GM21381 (cell line): Measurements from ENCODE around the gene ROR2.
"Not testable (repeated sequence)": the region's sequence is repeated elsewhere in the genome, so short reads cannot be mapped to it uniquely, and the experiment has no call there.

Experiments
- ATAC-seq: cut with Tn5 transposase; IDR thresholded peaks from one replicate; pipeline ENCODE4 v1.9.1; 2021; ENCODE audit warnings: mild to moderate bottlenecking, moderate library complexity; ENCODE audit not compliant: unreplicated experiment

ROR2 gene

DNA sequence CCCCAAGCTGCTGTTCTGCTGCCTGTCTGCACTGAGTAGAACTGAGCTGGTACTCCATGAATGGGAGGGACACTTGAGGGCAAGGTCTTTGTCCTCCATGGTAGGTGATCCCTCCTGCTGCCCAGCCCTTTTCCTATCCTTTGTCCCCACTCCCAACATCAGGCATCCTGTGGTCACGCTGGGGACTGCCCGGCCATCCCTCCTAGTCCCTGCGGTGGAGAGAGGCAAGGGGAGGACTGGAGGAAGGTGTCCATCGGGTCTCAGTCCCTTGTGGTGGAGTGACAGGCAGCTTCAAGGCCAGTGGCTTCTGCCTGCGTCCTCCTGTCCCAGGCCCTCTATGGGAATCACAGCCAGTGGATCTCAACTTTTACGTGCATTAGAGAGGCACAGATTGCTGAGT is 25.9 kb downstream of the ROR2 start:
- ATAC-seq, result no peak

DNA sequence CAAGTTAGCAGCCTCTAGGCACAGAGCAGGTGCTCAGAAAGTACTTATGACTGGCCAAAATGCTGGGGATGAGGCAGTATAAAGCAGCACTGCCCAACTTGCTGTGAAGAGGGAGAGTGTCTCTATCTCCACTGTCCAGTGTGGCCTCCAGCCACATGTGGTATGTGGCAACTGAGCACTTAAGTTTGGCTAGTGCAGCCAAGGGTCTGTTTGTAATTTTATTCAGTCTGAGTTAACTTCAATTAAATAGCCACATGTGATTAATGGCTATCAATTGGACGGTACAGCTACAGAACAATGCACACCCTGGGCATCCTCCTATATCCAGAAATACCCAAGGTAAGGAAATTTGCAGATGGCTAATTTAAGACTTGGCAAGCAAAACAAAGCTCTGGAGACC is 26.9 kb downstream of the ROR2 start:
- no peak for ATAC-seq

DNA sequence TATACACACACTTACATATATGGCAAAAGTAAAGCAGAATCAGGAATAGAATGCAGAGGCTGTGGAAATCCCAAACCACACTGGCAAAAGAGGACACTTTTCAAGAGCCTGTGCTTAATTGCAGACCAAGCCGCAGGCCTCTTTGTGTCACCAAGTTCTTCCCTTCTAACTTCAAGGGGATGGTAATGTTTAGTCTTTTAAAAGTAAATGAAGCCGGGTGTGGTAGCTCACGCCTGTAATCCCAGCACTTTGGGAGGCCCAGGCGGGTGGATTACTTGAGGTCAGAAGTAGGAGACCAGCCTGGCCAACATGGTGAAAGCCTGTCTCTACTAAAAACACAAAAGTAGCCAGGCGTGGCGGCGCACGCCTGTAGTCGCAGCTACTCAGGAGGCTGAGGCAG is 28.7 kb downstream of the ROR2 start:
- no peak for ATAC-seq

DNA sequence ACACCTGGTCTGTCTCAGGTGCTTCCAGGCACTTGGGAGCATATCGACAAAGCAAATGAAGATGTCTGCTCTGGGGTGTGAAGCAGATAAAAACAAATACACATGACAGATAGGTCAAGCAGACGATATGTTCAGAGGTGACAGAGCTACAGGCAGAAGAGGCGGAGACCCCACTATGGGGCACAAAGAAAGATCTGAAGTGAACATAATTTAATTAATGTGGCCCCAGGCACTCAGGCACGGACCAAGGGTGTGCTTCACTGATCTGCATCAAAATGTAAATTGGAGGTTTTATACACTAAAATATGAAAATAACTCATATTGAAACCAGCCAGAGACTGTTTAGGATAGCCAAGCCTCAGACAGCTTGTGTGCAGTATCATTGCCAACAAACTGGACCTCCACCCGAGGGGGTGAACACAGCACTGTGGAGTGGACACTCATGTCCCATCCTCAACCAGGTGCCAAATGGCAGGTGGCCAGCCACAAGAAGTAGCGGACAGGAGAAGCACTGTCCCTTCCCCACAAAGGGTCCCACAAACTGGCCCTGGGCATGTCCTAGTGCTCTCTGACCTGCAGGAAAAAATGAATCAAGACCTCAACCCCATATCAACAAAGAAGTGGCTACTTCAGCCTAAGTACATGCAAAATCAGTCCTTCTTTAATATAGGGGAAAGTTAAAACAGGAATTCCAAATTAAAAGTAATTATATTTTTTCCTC is 29.2 kb downstream of the ROR2 start:
- ATAC-seq, result no peak

DNA sequence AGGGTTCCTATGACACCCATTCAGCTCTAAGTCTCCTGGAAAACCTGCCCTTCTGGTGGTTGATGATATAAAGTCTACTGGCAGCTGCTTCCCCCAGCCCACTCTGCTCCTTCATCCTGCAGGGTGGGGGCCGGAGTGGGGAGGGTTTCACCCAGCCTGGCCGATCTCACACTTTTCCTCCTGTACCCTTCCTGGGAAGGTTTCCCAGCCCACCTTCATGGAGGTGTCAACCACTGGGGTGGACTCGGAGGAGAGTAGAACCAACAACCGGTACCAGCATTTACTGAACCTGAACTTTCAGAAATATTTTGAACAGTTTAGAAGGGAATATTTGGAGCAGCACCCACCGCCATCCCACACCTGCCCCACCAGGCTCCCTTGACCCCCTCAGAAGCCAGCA is 30.4 kb downstream of the ROR2 start:
- ATAC-seq, result no peak

DNA sequence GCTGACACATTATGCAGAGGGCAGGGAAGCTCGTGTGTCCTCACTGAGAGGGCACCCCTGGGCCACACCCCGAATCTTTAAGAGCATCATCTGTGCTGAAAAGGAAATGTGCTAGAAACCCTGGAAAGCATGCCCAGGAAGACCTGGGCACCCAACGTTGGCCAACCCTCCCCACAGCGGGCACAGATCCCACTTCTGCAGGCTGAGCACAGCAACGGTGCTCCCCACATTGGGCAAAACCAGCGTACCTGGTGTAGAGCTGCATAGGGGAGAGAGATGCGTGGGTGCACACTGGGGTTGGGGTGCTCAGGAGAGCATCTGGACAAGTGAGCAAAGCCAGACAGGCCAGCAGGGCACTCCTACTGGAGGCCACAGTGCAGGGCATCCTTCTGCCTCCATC is 32.6 kb downstream of the ROR2 start:
- ATAC-seq, result no peak

DNA sequence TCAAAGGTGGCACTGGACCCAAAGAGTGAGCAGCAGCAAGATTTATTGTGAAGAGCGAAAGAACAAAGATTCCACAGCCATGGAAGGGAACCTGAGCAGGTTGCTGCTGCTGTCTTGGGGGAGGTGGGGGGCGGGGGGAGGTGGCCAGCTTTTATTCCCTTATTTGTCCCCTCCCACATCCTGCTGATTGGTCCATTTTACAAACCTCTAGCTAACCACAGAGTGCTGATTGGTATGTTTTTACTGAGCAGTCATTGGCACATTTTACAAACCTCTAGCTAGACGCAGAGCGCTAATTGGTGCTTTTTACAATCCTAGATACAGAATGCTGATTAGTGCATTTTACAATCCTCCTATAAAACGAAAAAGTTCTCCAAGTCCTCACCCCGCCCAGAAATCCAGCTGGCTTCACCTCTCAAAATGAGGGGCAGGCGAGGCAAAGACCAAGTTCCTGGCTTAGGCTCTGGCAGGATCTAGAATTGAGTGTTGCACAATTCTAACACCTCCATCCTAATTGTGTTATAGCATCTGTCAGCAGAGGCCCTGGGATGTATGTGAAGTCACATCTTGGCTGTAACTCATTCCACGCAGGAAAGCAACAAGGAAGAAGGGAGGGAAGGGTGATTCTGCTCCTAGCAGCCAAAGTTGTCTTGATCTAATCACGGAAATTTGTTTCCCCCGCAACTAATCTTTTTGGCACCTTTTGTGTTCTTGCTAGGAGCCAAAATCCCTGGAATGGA is 34.3 kb downstream of the ROR2 start:
- ATAC-seq, result no peak

DNA sequence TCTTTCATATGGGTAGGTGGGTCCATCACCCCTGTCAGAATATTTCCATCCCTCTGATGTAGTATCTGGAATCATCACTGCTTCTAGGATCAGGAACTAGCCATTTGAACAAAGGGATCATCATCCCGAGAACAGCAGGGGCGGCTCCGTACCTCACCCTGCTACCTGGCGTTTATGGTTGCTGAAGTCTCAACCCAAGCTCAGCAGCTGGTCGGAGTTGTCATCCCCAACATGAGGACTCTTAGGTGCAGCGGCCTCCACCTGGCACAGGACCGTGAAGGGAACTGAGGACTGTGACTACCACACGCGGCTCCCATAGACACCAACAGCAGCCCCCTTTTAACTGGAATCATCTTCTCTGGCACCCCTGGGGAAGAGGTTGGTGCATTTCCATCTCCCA is 35.1 kb downstream of the ROR2 start:
- no peak for ATAC-seq

DNA sequence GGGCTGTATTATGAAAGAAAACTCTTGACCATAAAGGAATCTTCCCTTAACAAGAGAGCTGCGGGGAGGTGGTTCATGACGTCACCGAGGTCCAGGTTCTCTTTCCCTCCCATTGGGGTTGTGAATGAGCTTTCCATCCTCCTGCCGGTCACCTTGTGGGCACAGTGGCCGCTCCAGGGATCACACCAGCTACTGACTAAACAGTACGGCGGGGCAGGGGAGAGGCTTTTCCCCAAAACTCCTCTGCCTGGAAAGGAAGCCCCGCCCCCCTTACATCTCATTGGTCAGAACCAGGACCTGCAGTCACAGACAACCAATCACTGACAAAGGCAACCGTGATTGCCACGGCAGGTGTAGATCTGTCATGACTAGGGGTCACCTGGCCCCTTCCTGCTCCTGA is 35.6 kb downstream of the ROR2 start:
- no peak for ATAC-seq

DNA sequence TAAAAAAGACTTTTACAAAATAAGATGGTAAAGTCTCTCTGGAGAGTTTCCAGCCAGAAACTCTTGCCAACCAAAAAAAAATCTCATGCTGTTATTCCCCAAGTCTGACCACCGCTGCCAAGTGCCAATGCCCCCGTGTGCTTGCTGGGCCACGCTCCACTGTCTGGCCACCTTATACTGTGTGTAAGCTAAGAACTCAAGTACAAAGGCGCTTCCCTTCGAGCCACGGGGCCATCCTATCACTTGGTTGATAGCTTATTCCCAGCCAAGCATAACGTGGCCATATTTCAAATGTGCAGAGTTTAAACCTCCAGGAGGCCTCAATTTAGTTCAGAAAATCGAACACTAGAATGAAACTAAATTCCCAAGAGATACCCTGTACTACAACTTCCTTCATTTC is 36.0 kb downstream of the ROR2 start:
- ATAC-seq, result no peak

DNA sequence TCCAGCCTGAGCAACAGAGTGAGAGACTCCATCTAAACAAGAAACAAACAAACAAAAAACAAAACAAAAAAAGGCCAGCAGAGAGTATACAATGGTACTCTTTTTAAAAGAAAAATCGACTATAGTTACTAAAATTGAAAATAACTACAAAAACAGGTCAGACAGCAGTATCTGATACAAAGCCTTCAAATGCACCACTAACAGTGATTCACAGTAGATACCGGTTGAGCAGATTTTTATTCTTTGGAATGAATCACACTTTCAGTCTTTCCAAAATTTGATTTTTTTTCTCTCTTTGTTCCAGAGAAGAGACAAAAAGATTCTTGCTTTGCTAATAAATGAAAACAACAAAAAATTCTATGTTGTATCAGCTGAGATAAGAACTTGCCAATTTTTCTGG is 36.9 kb downstream of the ROR2 start:
- ATAC-seq, result no peak

DNA sequence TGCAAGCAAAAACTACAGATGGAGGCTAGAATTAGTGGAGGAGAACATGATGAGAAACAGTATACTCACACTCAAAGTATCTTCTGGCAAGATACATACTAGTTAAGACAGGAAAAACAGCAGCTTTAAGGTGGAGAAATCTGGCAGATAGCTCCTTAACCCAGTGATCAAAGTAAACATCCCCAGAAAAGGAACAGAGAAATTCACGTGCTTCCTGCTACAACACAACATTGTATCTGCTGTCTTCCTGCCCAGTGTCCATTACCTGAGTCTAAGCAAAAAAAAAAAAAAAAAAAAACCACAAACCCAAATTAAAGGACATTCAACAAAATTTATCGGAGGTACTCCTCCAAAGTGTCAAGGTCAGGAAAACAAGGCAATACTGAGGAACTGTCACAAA is 38.4 kb downstream of the ROR2 start:
- ATAC-seq, result no peak

DNA sequence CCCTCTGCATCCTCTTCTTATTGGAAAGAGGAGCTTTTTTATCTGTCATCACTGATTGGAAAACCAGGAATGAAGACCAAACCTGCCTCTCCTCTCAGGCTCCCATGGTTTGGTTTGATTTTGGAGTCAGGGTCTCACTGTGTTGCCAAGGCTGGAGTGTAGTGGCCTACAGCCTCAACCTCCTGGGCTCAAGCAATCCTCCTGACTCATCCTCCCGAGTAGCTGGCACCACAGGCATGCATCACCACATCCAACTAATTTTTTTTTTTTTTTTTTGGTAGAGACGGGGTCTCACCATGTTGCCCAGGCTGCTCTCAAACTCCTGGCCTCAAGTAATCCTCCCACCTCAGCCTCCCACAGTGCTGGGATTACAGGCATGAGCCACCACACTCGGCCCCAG is 40.8 kb downstream of the ROR2 start:
- not testable (repeated sequence) for ATAC-seq

DNA sequence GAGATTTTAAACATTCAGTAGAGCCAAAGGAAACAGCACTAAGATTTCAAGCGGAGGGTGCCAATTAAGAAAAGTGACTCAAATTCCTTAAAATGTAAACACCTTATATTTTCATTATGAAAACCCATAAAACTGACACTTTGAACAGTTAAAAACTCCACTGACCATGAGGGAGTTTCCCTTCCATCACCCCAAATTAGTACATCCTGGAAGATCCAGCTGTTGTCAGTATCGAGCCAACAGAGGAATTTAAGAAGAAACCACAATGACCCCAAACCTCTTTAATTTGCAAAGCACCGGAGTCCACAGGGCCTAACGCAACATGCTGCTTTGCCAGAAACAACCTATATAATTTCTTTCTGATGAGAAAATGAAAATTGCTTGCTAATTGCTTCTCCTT is 41.3 kb downstream of the ROR2 start:
- no peak for ATAC-seq

DNA sequence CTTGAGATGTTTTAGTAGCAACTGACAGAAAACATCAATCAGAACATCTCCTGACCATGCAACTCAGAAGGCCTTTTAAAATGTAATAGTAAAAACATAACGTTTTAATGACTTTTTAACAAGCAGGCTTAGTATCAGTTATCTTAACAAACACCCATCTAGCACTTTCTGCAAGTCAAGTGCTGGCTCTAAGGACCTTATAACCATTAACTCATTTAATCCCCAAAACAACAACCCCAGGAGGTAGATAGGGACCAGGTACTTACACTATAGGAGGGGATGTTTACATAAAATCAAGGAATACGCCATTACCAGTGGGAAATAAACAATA is 41.8 kb downstream of the ROR2 start:
- ATAC-seq, result no peak

DNA sequence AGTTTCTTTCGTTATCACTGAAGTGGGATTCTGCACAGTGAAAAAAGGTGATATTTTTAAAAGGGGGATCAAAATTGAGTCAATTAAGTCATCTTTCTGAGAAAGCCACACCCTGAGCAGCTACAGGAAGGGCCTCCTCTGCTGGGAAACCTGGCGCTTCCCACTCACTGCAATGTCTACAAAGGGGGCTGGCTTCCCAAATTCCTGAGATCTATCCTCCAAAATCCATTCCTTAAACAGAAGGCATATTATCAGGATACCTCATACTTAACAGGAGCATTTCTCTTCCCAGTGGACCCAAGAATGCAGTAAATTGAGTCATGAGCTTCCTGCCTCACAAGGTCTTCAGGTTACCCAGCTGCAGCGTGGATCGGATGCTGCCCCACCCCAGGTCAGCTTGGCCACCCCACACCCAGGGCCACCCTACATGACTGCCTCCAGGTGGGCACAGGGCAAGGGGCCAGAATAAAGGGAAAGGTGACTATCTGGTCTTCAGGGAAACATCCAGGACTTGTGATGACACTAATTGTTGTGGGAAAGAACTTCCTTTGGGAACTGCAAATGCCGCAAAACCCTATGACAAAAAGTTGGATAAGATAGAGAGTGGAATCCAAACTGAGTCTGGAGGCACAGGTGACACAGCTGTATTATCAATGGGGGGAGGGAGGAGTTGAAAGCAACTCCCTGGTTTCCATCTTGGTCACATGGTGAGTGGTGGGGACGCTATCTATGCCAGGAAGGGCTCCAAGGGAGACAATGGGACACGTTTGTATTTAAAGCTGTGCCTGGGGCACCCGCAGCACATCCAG is 42.3 kb downstream of the ROR2 start:
- no peak for ATAC-seq

DNA sequence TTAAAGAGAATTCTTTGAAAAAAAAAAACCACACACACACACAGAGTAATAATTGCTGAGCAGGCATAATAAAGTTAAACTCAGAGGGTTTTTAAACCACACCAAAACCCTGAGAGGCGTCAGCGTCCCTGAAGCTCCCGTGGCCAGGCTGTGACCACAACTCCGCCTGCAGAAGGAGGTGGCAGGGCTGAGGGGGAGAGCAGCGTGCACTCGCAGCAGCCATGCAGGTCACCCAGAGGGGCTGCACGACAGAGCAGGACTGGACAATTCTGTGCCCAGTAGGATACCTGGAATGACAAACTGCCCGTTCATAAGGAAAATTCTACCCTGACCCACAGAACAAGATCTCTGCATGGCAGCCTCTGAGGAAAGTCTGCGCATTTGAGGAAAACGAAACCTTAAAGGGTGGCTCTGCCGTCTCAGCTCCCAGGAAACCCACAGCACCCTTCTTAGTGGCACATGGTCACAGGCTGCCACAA is 44.0 kb downstream of the ROR2 start:
- peak; percentile 62 for ATAC-seq

DNA sequence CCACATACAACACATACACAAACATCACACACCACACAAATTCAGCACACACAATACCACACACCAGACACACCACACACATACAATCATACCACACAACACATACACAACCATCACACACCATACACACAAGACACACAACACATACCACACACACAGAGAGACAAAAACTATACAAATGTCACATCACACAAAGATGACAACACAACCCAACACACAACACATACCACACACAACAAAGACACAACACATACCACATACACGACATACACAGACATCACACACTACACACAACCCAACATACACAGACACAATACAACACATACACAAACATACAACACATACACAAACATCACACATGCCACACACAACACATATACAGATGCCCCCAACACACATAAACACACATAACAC is 44.8 kb downstream of the ROR2 start:
- no peak for ATAC-seq

DNA sequence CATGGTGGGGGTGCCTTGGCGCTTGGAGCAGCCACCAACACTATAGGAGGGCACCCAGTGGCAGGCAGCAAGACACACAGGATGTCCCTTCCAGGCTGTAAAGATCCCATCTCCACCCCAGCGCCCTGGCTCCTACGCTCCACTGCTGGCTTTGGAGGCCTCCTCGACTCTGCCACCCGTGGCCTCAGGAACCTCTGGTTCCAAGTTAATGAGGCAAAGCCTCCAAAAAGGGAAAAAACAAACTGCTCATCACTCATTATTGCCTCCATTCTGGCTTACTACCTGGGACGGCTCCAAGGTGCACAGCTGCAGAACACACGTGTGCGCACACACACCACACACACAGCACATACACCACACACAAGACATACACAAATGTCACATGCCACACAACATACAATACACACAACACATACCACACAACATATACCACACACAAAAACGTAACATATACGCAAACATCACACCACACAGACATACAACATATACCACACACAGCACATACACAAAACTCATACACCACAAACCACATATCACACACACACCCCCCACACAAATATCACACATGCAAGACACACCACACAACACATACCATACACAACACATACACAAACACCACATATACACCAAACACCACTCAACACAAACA is 45.3 kb downstream of the ROR2 start:
- no peak for ATAC-seq

DNA sequence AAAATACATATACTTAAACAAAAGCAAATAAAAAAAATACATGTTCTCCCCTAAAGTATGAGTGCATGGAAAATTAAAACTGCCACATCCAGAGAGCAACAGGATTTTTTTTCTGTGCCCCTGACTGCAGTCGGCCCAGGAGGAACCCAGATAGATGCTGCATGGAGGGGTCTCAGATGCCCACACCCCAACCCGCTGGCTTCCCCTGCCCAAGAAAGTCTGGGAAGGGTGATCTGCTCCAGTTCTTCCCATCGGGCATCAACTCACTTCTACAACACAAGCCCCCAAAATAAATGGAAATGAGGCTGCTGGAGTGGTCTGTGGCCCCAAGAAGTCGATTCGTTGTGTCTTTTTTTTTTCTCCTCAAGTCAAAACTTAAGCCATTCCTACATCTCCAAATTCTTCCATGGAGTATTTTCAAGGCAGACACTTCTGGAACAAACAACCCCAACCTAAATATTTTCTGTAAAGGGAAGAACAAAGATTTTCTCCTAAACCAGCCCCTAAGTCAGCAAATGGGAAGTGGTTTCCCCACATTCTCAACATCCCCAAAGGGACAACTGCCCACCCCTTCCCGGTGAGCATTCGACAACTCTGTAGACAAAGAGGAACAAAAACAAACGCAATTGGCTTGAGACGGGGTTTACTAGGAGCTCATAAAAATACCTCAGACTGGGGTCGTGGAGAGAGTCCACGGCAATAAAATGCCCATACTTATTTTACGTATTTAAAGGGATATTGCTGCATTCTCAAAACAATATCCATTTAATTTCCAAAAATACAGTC is 46.7 kb downstream of the ROR2 start:
- ATAC-seq, result no peak
